ENCODE results near the gene RNF148.

Gene RNF148

GRCh38 chr7:122702872-122703510 is at the start of gene RNF148:
RNF148 (minus strand) TSS chr7:122702922; CDS start chr7:122702750, 172 bp downstream.
- no peak for DNase-seq

GRCh38 chr7:122750389-122750788 is 47.7 kb upstream of the RNF148 start:
- DNase-seq: no peak

- no peak for DNase-seq
These were observed 45.5 kb upstream of the RNF148 start for GRCh38 chr7:122748195-122748594.

GRCh38 chr7:122746948-122747347 is 44.2 kb upstream of the RNF148 start:
- no peak for DNase-seq

- no peak for DNase-seq
These were observed 40.5 kb upstream of the RNF148 start for GRCh38 chr7:122743211-122743610.

GRCh38 chr7:122738947-122739346 is 36.2 kb upstream of the RNF148 start:
- DNase-seq: no peak

- no peak for DNase-seq
These were observed 33.5 kb upstream of the RNF148 start for GRCh38 chr7:122736183-122736582.

- DNase-seq: no peak
These were observed 25.0 kb upstream of the RNF148 start for GRCh38 chr7:122727759-122728158.

- no peak for DNase-seq
These were observed 24.6 kb upstream of the RNF148 start for GRCh38 chr7:122727354-122727753.

GRCh38 chr7:122726881-122727280 is 24.2 kb upstream of the RNF148 start:
- DNase-seq: no peak

- DNase-seq: no peak
These were observed 21.6 kb upstream of the RNF148 start for GRCh38 chr7:122724366-122724765.

- no peak for DNase-seq
These were observed 16.4 kb upstream of the RNF148 start for GRCh38 chr7:122719010-122719578.

GRCh38 chr7:122717356-122718089 is 14.8 kb upstream of the RNF148 start:
- no peak for DNase-seq

- no peak for DNase-seq
These were observed 12.5 kb upstream of the RNF148 start for GRCh38 chr7:122715183-122715582.

GRCh38 chr7:122710916-122711315 is 8.2 kb upstream of the RNF148 start:
- DNase-seq: no peak

- DNase-seq: no peak
These were observed 7.4 kb upstream of the RNF148 start for GRCh38 chr7:122709930-122710646.

- no peak for DNase-seq
These were observed 4.1 kb upstream of the RNF148 start for GRCh38 chr7:122706836-122707235.

- no peak for DNase-seq
These were observed 3.7 kb downstream of the RNF148 start, which contains the start of gene RNF133 for GRCh38 chr7:122699017-122699416. RNF133 (minus strand) TSS chr7:122699117; CDS start chr7:122698918, 199 bp downstream.

- DNase-seq: no peak
These were observed 6.9 kb downstream of the RNF148 start for GRCh38 chr7:122695816-122696215.

- DNase-seq: no peak
These were observed 8.0 kb downstream of the RNF148 start for GRCh38 chr7:122694697-122695096.

GRCh38 chr7:122692769-122693309 is 9.9 kb downstream of the RNF148 start:
- no peak for DNase-seq

GRCh38 chr7:122691569-122692235 is 11.0 kb downstream of the RNF148 start:
- no peak for DNase-seq
